GM21619 (cell line): Measurements from ENCODE around the gene ASH1L.
"Not testable (repeated sequence)": the region's sequence is repeated elsewhere in the genome, so short reads cannot be mapped to it uniquely, and the experiment has no call there.

Experiments used
- ATAC-seq: cut with Tn5 transposase; IDR thresholded peaks from one replicate; pipeline ENCODE4 v1.9.1; 2021; ENCODE audit not compliant: unreplicated experiment

ASH1L gene

DNA sequence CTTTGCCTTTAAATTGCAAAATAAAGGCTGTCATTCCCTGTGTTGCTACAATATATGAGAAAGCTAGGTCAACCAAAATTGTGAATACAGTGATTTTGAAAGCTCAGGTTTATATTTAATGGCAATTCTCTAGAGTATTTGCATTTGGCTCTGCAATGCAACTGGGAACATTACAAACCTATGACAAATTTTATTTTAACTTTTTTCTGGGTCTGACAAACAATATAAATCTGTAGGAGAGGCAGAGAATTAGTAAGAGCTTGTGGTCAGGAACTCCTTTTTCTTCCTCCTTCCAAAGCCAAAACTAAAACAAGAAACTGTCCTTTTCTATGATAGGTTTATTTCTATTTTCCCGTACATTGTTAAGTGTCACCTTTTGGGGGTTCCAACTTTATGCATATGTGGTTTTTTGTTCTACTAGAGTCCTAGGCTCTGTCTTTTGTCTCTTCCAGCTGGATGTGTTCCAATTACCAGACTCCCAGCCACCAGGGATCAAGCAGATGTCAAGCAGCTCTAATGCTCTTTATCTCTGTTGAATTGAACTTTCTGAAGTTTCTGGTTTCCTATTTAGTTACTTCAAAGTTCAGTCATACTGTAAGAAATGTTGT lies 106.9 kb downstream of the ASH1L start:
- no peak for ATAC-seq

DNA sequence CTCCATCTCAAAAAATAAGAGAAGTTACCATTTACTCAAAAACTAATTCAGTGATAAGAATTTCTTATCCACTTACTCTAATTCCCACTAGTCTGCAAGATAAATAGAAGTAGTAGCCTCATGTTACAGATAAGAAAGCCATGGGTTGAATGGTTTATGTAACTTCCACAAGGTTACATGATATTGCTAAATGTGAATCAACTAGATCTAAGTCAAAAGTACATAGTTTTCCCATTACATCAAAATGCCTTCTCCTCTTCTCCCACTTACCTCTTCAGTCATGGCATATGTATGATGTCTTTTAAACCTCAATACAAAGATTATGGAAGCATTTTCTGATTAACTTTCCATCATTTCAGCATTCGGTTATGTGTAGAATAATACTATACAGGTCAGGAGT lies 108.5 kb downstream of the ASH1L start:
- no peak for ATAC-seq

DNA sequence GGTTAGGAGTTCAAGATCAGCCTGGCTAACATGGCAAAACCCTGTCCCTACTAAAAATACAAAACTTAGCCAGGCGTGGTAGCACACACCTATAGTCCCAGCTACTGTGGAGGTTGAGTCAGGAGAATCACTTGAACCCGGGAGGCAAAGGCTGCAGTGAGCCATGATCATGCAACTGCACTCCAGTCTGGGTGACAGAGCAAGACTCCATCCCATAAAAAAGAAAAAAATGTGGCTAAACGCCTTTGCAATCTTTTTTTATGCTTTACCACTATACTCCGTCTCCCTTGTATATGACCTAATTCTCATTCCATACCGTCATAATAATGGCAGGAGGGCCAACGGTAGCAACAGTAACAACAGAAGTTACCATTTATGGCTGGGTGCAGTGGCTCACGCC lies 109.5 kb downstream of the ASH1L start:
- ATAC-seq = no peak

DNA sequence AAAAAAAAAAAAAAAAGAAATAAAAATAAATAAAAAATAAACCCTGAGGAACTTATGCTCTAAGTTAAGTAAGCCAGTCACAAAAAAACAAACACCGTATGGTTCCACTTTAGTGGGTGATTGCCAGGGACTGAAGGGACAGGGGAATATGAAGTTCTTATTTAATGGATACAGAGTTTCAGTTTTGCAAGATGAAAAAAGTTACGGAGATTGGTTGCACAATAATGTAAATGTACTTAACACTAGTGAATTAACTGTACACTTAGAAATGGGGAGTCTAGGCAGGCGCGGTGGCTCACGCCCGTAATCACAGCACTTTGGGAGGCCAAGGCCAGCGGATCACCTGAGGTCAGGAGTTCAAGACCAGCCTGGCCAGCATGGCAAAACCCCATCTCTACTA lies 111.4 kb downstream of the ASH1L start:
- ATAC-seq = no peak

- not testable (repeated sequence) for ATAC-seq
Measured at GRCh38 chr1:155442431-155442830, 120.2 kb downstream of the ASH1L start.

GRCh38 chr1:155437405-155437804 lies 125.2 kb downstream of the ASH1L start:
- ATAC-seq = no peak

DNA sequence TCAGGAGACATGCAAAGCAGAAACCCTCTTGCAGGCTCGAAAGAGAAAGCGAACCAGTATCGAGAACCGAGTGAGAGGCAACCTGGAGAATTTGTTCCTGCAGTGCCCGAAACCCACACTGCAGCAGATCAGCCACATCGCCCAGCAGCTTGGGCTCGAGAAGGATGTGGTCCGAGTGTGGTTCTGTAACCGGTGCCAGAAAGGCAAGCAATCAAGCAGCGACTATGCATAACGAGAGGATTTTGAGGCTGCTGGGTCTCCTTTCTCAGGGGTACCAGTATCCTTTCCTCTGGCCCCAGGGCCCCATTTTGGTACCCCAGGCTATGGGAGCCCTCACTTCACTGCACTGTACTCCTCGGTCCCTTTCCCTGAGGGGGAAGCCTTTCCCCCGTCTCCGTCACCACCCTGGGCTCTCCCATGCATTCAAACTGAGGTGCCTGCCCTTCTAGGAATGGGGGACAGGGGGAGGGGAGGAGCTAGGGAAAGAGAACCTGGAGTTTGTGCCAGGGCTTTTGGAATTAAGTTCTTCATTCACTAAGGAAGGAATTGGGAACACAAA lies 128.7 kb downstream of the ASH1L start:
- not testable (repeated sequence) for ATAC-seq

DNA sequence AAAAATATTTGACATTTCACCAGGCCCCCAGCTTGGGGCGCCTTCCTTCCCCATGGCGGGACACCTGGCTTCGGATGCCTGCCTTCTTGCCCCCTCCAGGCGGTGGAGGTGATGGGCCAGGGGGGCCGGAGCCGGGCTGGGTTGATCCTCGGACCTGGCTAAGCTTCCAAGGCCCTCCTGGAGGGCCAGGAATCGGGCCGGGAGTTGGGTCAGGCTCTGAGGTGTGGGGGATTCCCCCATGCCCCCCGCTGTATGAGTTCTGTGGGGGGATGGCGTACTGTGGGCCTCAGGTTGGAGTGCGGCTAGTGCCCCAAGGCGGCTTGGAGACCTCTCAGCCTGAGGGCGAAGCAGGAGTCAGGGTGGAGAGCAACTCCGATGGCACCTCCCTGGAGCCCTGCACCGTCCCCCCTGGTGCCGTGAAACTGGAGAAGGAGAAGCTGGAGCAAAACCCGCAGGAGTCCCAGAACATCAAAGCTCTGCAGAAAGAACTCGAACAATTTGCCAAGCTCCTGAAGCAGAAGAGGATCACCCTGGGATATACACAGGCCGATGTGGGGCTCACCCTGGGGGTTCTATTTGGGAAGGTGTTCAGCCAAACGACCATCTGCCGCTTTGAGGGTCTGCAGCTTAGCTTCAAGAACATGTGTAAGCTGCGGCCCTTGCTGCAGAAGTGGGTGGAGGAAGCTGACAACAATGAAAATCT lies 129.3 kb downstream of the ASH1L start:
- not testable (repeated sequence) for ATAC-seq

DNA sequence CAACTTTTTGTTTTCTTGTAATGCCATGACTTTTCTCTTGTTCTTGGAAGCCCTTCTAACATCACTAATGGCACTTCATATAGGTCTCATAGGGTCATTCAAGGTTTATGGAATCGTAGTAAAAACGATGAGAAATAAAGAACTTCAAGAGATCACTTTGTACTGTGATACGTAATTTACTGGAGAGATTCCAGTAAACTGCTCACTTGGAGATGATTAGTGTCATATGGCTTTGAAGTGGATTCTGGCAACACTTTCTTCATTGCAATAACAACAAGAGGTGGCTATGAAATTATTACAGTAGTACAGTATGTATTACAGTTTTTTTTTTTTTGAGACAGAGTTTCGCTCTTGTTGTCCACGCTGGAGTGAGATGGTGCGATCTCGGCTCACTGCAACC lies 138.5 kb downstream of the ASH1L start:
- ATAC-seq = no peak

- no peak for ATAC-seq
Measured at GRCh38 chr1:155420788-155421187, 141.8 kb downstream of the ASH1L start.

DNA sequence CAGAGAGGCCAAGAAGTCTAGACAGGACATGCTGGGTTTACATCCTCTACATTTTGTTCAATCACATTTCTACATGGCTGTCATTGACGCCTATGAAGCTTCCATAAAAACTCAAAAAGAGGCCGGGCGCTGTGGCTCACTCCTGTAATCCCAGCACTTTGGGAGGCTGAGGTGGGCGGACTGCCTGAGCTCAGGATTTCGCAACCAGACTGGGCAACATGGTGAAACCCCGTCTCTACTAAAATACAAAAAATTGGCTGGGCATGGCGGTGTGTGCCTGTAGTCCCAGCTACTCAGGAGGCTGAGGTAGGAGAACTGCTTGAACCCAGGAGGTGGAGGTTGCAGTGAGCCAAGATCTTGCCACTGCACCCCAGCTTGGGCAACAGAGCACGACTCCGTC lies 150.8 kb downstream of the ASH1L start:
- ATAC-seq = not testable (repeated sequence)

GRCh38 chr1:155410931-155411330 lies 151.7 kb downstream of the ASH1L start:
- no peak for ATAC-seq

DNA sequence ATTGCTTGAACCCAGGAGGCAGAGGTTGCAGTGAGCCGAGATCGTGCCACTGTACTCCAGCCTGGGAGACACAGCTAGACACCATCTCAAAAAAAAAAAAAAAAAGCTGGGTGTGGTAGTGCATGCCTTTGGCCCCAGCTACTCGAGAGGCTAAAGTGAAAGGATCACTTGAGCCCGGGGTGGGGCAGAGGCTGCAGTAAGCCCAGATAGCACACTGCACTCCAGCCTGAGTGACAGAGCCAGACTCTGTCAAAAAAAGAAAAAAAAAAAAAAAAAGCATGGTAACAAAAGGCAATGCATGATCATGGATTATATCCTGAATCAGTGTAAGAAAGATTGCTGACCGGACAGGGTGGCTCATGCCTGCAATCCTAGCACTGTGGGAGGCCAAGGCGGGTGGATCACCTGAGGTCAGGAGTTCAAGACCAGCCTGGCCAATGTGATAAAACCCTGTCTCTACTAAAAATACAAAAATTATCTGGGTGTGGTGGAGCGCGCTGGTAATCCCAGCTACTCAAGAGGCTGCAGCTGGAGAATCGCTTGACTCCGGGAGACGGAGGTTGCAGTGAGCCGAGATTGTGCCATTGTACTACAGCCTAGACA lies 165.6 kb downstream of the ASH1L start:
- no peak for ATAC-seq

- no peak for ATAC-seq
Measured at GRCh38 chr1:155392898-155393411, 169.6 kb downstream of the ASH1L start.

GRCh38 chr1:155389826-155390225 lies 172.8 kb downstream of the ASH1L start:
- ATAC-seq = no peak

- ATAC-seq = not testable (repeated sequence)
Measured at GRCh38 chr1:155385836-155386235, 176.8 kb downstream of the ASH1L start.

GRCh38 chr1:155383406-155383805 lies 179.2 kb downstream of the ASH1L start:
- ATAC-seq = no peak

GRCh38 chr1:155379631-155380090 lies 182.9 kb downstream of the ASH1L start:
- no peak for ATAC-seq

DNA sequence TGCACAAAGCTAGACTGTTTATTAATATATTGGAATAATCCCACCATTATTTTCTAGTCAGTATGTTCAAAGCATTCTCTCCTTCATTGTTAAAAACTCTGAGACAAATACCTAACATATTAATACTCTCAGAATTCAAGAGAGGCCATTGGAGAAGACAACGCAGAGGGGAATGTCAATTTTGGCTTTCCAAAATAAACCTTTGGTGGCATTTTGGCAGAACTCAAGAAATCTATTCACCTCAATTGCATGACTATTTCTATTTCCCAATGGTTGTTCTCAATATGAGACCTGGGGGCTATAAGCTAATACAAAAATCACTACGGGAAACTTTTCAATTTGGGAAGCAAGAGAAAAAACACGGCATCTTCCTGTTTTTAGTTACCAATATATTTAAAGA lies 183.4 kb downstream of the ASH1L start:
- no peak for ATAC-seq

- ATAC-seq = no peak
Measured at GRCh38 chr1:155360051-155360450, 202.6 kb downstream of the ASH1L start.

- ATAC-seq = no peak
Measured at GRCh38 chr1:155352631-155353030, 210.0 kb downstream of the ASH1L start.

DNA sequence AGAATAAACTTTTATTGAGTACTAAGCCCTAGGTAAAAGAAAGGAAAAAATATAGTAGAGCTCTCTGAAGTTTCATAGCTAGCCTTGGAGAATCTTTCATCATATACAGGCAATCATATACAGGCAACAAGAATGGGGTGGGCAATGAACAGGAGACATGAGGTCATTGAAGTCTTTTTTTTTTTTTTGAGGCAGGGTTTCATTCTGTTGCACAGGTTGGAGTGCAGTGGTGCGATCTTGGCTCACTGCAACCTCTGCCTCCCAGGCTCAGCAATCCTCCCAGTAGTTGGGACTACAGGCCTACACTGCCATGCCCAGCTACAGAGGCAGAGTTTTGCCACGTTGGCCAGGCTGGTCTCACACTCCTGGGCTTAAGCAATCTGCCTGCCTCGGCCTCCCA lies 219.8 kb downstream of the ASH1L start:
- ATAC-seq = no peak
